ENCODE data around the gene MAP2K6. TPM values are rescaled to one million over a fixed set of nuclear protein-coding genes. Genes with fewer than 3 reads are reported as not detected.
A peak's percentile ranks its signal among the peaks of the same experiment; 100 is the strongest.

MAP2K6 gene
- total RNA-seq, 4 donors from 2014 or later = 12.1 to 20.5 (median 17.2) TPM

GRCh38 chr17:69497161-69497560 lies 82.7 kb downstream of the MAP2K6 start:
- TF ChIP-seq, protein P1, sequence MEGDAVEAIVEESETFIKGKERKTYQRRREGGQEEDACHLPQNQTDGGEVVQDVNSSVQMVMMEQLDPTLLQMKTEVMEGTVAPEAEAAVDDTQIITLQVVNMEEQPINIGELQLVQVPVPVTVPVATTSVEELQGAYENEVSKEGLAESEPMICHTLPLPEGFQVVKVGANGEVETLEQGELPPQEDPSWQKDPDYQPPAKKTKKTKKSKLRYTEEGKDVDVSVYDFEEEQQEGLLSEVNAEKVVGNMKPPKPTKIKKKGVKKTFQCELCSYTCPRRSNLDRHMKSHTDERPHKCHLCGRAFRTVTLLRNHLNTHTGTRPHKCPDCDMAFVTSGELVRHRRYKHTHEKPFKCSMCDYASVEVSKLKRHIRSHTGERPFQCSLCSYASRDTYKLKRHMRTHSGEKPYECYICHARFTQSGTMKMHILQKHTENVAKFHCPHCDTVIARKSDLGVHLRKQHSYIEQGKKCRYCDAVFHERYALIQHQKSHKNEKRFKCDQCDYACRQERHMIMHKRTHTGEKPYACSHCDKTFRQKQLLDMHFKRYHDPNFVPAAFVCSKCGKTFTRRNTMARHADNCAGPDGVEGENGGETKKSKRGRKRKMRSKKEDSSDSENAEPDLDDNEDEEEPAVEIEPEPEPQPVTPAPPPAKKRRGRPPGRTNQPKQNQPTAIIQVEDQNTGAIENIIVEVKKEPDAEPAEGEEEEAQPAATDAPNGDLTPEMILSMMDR (IDR thresholded peaks at IDR 0.05) = no peak
- TF ChIP-seq POLR2A (IDR thresholded peaks at IDR 0.05) = no peak
- no peak overlapping the region for H3K27ac ChIP-seq

DNA sequence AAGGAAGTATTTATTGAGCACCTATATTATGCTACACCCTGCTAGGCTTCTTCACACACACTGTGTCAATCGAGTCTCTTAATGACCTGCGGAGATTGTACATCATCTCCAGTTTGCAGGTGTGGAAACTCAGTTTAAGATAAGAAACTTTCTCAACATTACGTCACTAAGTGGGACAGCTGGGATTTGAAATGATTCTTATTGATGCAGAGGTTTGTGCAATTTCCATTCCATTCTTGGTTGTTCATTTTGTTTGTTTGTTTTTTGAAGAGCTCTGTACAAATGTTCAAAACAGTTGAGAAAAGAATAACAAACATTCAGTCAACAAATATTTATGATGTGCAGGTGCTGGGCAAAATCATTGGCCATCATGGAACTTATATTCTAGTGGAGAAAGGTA lies 84.8 kb downstream of the MAP2K6 start:
- Histone ChIP-seq H3K4me1 (peaks cover 0 to 13% (median 6%) of the 10 kb centered on the region in 4 donors), H3K27ac (no peak overlapping the region), H3K27me3 (no peaks in the 10 kb centered on the region), H3K36me3 (no peaks in the 10 kb centered on the region), H3K9me3 (no peaks in the 10 kb centered on the region), H3K4me3 (no peak overlapping the region)
- TF ChIP-seq POLR2A (IDR thresholded peaks at IDR 0.05) = no peak
- TF ChIP-seq, protein P1 (IDR thresholded peaks at IDR 0.05) = no peak
- no peak for DNase-seq

More at GRCh38 chr17:69497161-69497560, 82.7 kb downstream of the MAP2K6 start:
- DNase-seq = no peak
- Histone ChIP-seq H3K9me3 (no peaks in the 10 kb centered on the region), H3K4me3 (no peak overlapping the region), H3K27me3 (no peaks in the 10 kb centered on the region), H3K36me3 (no peaks in the 10 kb centered on the region), H3K4me1 (peaks cover 0 to 13% (median 6%) of the 10 kb centered on the region in 4 donors)

- Histone ChIP-seq H3K9me3 (no peaks in the 10 kb centered on the region), H3K36me3 (no peaks in the 10 kb centered on the region), H3K4me3 (peak overlapping the region in 1 of 4 donors; percentile 6), H3K4me1 (peaks cover 0 to 13% (median 6%) of the 10 kb centered on the region in 4 donors), H3K27ac (peak overlapping the region in 2 of 4 donors; percentile 48 to 53), H3K27me3 (no peaks in the 10 kb centered on the region)
- TF ChIP-seq POLR2A (IDR thresholded peaks at IDR 0.05) = no peak
- TF ChIP-seq, protein P1 (IDR thresholded peaks at IDR 0.05) = no peak
- DNase-seq = no peak
Observed at GRCh38 chr17:69500911-69501429, 86.5 kb downstream of the MAP2K6 start.

DNA sequence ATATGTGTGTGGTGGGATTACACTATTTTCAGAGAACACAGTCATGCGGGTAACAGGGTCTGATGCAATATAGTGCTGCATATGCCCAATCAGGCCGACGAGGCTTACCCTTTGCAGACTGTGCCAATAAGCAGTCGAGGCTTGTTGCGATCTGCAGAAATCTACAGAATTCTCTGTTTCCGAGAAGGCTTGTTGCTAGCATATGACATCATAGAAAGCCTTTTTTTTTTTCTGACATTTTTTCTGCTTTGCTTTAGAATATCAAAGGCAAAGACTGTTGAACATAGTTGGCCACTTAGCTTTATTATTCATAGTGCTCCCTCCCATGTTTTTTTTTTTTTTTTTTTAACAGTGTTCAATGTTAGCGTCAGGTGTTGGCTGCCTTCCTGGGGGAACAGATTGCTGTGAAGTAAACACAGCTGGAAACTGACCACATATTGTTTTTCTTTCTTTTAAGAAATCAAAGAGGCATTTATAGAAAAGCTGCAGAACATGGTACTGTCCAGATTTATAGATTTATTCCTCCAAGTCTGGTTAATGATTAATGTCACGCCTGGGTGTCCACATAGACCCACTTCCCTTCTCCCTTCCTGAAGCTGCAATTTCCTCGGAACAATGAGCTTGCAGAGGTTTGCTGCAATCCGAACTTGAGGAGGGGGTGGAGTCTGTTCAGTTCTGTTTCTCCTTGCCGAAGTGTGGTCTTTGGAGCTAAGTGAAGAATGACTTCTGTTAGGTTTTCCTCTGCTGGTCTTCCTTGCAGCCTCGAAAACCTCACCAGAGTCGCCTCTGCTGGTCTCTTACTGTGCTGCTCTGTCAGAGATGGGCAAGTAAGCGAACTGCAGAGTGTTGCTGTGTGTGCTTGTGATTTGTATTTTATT lies 87.3 kb downstream of the MAP2K6 start:
- Histone ChIP-seq H3K9me3 (no peaks in the 10 kb centered on the region), H3K27me3 (no peaks in the 10 kb centered on the region), H3K27ac (peak overlapping the region; percentile 2 to 70 (median 28)), H3K4me3 (peak overlapping the region in 3 of 4 donors; percentile 9 to 52 (median 32)), H3K36me3 (no peaks in the 10 kb centered on the region), H3K4me1 (peaks cover 0 to 13% (median 6%) of the 10 kb centered on the region in 4 donors)
- TF ChIP-seq, protein P1 (IDR thresholded peaks at IDR 0.05) = peak in 3 of 6 experiments; percentile 16 to 31 (median 26)
- no peak for TF ChIP-seq POLR2A (IDR thresholded peaks at IDR 0.05)
- peak in 2 of 3 donors; percentile 53 to 58 for DNase-seq

DNA sequence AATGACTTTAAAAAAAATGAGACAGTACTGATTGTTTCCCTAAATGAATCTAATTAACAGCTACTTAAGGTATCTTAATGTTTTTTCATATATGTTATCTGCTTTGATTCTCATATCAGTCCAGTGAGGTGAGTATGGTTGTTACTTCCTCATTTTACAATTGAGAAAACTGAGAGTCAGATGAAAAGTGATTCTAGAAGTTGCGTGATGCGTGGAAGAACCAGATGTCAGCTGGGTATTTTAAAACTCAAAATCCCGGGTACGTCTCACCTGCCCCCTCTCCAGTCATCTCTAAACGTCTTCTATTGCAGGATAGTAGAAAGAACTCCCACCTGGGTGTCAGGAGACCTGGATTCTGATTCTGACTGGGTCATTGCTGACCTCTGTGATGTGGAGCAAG lies 89.2 kb downstream of the MAP2K6 start:
- TF ChIP-seq, protein P1 (IDR thresholded peaks at IDR 0.05) = no peak
- no peak for TF ChIP-seq POLR2A (IDR thresholded peaks at IDR 0.05)
- Histone ChIP-seq H3K4me1 (peaks cover 0 to 13% (median 6%) of the 10 kb centered on the region in 4 donors), H3K36me3 (no peaks in the 10 kb centered on the region), H3K27ac (no peak overlapping the region), H3K27me3 (no peaks in the 10 kb centered on the region), H3K9me3 (no peaks in the 10 kb centered on the region), H3K4me3 (no peak overlapping the region)
- no peak for DNase-seq

All from Peyer's patch (tissue), 4 donors.